DMS114 treated with DMSO at 0.1 percent for 48 hours (cell line): ENCODE measurements around the gene MRPS27.
"Not testable (repeated sequence)": the region's sequence is repeated elsewhere in the genome, so short reads cannot be mapped to it uniquely, and the experiment has no call there.

Experiments used
- DNase-seq: peaks from one replicate; lab custom pipeline; 2025; ENCODE audit not compliant: unreplicated experiment; lab: John Stamatoyannopoulos, UW

Gene MRPS27

GRCh38 chr5:72326306-72326649 lies 6.2 kb upstream of the MRPS27 start:
- DNase-seq, result no peak

GRCh38 chr5:72325566-72326305 lies 5.7 kb upstream of the MRPS27 start:
- no peak for DNase-seq

- DNase-seq, result no peak
These were observed 4.3 kb upstream of the MRPS27 start for GRCh38 chr5:72324189-72324825.

GRCh38 chr5:72319435-72319975 lies 535 bp downstream of the MRPS27 start:
- not testable (repeated sequence) for DNase-seq

- no peak for DNase-seq
These were observed 5.4 kb downstream of the MRPS27 start for GRCh38 chr5:72314571-72315172.

GRCh38 chr5:72313141-72313540 lies 6.9 kb downstream of the MRPS27 start:
- no peak for DNase-seq

GRCh38 chr5:72308853-72309191 lies 11.2 kb downstream of the MRPS27 start:
- DNase-seq, result no peak

GRCh38 chr5:72307968-72308852 lies 11.8 kb downstream of the MRPS27 start:
- DNase-seq, result peak; percentile 91

- DNase-seq, result no peak
These were observed 12.5 kb downstream of the MRPS27 start for GRCh38 chr5:72307573-72307967.

GRCh38 chr5:72305194-72306142 lies 14.6 kb downstream of the MRPS27 start:
- no peak for DNase-seq

GRCh38 chr5:72302171-72302570 lies 17.9 kb downstream of the MRPS27 start:
- no peak for DNase-seq

GRCh38 chr5:72301557-72301956 lies 18.5 kb downstream of the MRPS27 start:
- no peak for DNase-seq

- no peak for DNase-seq
These were observed 19.3 kb downstream of the MRPS27 start for GRCh38 chr5:72300590-72301339.

- no peak for DNase-seq
These were observed 21.3 kb downstream of the MRPS27 start for GRCh38 chr5:72298711-72299110.

GRCh38 chr5:72298136-72298535 lies 21.9 kb downstream of the MRPS27 start:
- not testable (repeated sequence) for DNase-seq

GRCh38 chr5:72296256-72296655 lies 23.8 kb downstream of the MRPS27 start:
- DNase-seq, result no peak

GRCh38 chr5:72295539-72295938 lies 24.5 kb downstream of the MRPS27 start:
- DNase-seq, result no peak

GRCh38 chr5:72294473-72294872 lies 25.6 kb downstream of the MRPS27 start:
- DNase-seq, result no peak

- no peak for DNase-seq
These were observed 26.5 kb downstream of the MRPS27 start for GRCh38 chr5:72293495-72294055.
